NCI-H524 (cell line): ENCODE measurements around the gene TESK2.
A peak's percentile ranks its signal among the peaks of the same experiment; 100 is the strongest.

Experiments
- DNase-seq, 2 experiments: peaks; one replicate each; lab custom pipeline; 2025; lab: John Stamatoyannopoulos, UW

The TESK2 gene

DNA sequence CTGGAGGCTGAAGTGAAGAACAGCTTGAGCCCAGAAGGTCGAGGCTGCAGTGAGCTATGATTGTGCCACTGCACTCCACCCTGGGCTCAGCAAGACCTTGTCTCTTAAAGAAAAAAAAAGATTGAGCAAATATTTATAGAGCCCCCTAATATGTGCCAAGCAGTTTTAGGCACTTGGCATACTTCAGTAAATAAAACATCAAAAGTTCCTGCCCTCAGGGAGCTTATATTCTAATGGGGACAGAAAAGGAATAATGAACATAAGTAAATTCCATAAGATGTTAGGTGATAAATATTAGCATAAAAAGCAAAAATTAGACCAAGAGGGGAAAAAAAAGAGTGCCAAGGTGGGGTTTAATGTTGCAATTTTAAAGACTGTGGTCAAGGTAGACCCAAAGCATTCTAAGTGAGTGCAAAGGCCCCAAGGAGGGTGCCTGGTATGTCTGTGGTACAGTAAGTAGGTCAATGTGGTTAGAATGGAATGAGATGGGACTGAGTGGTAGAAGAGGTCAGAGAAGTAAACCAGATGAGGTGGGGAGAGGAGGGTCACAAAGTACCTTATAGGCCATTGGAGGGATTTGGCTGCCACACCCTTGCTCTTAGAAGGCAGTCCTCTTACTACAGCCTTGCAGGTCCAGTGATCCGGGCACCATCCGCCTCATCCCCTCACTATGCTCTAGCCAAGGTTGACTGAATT, 153.2 kb downstream of the TESK2 start:
- DNase-seq: no peak

DNA sequence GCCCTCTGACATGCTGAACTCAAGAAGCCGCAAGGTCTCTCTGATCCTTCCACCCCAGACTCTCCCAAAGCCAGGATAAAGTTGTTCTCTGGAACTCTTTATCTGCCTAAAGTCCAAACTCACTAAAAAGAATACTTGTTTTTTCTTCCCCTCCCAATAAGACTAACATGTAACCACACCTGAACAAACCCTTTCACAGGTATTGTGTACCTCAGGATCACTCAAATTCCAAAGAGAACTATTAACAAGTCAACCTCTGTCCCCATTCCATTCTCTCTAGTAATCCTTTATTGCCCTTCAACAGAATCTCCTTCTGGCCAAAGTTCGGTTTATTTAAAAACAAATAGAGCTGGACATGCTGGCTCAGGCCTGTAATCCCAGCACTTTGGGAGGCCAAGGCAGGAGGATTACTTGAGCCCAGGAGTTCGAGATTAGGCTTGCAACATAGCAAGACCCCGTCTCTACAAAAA, 155.1 kb downstream of the TESK2 start:
- no peak for DNase-seq

GRCh38 chr1:45334308-45335245, 156.4 kb downstream of the TESK2 start:
- DNase-seq: peak in 1 of 2 experiments; percentile 16

- DNase-seq: no peak
Observed at GRCh38 chr1:45332346-45332720, 158.6 kb downstream of the TESK2 start.

GRCh38 chr1:45331436-45332345, 159.3 kb downstream of the TESK2 start:
- no peak for DNase-seq

GRCh38 chr1:45329445-45329844, 161.5 kb downstream of the TESK2 start:
- DNase-seq: no peak

- DNase-seq: no peak
Observed at GRCh38 chr1:45328680-45329079, 162.3 kb downstream of the TESK2 start.

GRCh38 chr1:45327644-45328515, 163.1 kb downstream of the TESK2 start:
- peak in 1 of 2 experiments; percentile 53 for DNase-seq

DNA sequence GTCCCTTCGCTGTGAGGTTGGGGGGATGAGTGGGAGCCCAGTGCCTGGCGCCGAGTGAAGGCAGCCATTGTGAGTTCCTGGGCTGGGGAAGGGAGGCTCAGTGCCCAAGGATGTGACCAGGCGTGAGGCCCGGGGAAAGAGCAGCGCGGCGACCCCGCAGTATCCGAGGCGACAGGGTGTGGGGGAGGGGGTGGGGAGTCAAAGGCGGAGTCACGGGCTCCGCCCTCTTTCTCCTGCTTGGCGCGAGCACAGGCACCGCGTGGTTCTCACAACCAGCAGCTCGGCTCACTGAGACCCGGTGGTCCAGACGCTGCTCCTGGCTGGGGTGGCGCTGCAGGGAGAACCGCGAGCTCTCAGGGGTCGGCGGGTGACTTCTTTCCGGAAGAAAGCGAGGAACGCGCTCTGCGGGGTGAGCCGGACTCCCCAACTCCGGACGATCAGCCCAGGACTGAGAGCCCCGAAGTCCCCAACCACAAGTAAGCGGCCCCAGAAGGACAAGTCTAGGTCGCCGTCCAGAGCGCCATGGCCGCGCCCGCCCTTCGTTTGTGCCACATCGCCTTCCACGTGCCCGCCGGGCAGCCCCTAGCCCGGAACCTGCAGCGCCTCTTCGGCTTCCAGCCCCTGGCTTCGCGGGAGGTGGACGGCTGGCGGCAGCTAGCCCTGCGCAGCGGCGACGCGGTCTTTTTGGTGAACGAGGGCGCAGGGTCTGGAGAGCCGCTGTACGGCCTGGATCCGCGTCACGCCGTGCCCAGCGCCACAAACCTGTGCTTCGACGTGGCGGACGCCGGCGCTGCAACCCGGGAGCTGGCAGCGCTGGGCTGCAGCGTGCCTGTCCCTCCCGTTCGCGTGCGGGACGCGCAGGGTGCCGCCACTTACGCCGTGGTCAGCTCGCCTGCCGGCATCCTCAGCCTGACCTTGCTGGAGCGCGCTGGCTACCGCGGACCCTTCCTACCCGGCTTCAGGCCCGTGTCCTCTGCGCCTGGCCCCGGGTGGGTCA, 164.0 kb downstream of the TESK2 start, which contains the start of gene HPDL:
Gene HPDL (plus strand): TSS at position 269 of the 997 bp plus-strand sequence. CDS start 254 bp downstream, at position 523.
- peak; percentile 75 to 79 for DNase-seq

- DNase-seq: peak in 1 of 2 experiments; percentile 16
Observed at GRCh38 chr1:45325851-45326506, 165.0 kb downstream of the TESK2 start.

DNA sequence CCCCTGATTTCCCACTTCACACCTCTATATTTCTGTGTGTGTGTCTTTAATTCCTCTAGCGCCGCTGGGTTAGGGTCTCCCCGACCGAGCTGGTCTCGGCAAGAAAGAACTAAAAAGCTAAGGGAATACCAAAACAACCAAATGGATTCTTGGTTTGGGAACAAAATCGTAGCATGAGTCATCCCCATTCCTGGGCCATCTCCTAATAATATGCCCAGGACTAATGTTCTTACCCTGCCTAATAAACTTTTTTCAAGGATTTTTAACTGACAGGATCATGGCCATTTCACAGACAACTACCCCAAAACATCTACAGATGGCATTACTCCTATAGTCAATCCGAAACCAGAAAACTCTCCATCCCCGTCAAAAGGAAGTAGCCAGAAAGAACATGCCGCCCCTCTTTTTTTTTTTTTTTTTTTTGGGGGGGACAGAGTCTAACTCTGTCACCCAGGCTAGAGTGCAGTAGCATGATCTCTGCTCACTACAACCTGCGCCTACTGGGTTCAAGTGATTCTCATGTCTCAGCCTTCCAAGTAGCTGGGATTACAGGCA, 168.4 kb downstream of the TESK2 start:
- DNase-seq: no peak

DNA sequence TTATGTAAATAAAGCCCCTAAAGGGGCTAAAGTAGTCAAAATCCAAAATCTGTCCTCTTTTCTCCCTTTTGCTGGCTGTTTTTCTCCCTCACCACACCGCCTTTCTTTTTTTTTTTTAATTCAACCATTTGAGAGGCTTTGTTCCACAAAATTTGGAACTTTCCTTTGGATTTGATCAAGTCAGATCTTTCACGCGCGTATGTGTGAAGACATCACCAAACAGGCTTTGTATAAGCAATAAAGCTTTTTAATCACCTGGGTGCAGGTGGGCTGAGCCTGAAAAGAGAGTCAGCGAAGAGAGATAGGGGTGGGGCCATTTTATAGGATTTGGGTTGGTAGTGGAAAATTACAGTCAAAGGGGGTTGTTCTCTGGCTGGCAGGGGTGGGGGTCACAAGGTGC, 169.5 kb downstream of the TESK2 start:
- no peak for DNase-seq

GRCh38 chr1:45319761-45320160, 171.2 kb downstream of the TESK2 start:
- no peak for DNase-seq

- no peak for DNase-seq
Observed at GRCh38 chr1:45317166-45317565, 173.8 kb downstream of the TESK2 start.

- no peak for DNase-seq
Observed at GRCh38 chr1:45314266-45314665, 176.7 kb downstream of the TESK2 start.

DNA sequence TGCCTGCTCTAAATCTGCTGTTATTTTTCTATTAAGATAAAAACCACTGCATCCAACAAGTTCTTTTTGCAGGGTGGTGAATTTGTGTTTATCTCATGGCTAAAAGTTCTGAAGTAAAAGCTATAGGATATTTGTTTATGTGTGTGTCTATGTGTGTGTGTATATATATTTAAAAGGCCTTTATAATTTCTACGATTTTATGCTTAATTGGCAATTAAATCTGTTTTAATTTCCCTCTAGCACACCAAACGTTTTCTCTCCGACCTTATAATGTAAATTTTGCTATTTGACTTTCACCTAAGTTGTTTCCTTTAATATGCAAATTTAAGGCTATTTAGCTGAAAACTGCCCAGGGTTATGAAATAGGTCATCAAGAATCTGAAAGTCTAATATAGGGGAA, 184.1 kb downstream of the TESK2 start:
- no peak for DNase-seq

DNA sequence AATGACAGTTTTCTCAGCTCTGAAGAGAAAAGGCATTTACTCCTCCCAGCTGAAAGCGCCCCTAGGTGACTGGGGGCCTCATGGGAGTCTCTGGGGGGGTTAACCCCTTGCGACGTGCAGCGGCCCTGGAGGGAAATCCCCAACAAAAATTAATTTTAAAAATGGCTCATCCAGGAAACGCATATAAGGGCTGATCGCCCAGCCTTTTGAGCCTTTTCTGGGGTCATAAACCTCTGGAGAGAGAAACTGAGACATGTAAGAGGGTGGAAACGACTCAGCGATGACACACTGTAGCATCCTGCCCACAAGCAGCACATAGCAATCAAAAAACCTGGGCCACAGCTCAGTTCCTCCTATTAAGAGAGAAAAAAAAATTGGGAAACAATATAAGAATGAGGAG, 184.6 kb downstream of the TESK2 start:
- DNase-seq: no peak

DNA sequence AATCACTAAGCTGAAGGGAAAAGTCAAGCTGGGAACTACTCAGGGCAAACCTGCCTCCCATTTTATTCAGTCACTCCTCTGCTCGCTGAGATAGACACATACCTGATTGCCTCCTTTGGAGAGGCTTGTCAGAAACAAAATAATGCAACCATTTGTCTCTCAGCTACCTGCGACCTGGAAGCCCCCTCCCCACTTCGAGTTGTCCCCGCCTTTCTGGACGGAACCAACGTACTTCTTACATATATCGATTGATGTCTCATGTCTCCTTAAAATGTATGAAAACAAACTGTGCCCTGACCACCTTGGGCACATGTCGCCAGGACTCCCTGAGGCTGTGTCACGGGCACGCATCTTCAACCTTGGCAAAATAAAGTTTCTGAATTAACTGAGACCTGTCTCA, 185.7 kb downstream of the TESK2 start:
- no peak for DNase-seq
